Daoy (cell line): ENCODE results near the gene AIF1. TPM values are rescaled to one million over a fixed set of nuclear protein-coding genes. Genes with fewer than 3 reads are reported as not detected.
"Not testable (repeated sequence)": the region's sequence is repeated elsewhere in the genome, so short reads cannot be mapped to it uniquely, and the experiment has no call there.

Source experiments
- DNase-seq: peaks from one replicate; pipeline ENCODE4 v3.0.0-alpha.2; 2015; ENCODE audit warnings: low read depth
- total RNA-seq: library from RNA; depleted of rRNA; stranded (reverse); fragments of >200 nt; shearing (Covaris generic); gene quantifications from 2 replicates; pipeline ENCODE4 v1.2.3, GENCODE V29; 2014

The AIF1 gene
- total RNA-seq, 1 experiment from 2014 or later, result not detected

GRCh38 chr6:31580807-31581433 is 34.1 kb upstream of the AIF1 start:
- peak; percentile 87 for DNase-seq

DNA sequence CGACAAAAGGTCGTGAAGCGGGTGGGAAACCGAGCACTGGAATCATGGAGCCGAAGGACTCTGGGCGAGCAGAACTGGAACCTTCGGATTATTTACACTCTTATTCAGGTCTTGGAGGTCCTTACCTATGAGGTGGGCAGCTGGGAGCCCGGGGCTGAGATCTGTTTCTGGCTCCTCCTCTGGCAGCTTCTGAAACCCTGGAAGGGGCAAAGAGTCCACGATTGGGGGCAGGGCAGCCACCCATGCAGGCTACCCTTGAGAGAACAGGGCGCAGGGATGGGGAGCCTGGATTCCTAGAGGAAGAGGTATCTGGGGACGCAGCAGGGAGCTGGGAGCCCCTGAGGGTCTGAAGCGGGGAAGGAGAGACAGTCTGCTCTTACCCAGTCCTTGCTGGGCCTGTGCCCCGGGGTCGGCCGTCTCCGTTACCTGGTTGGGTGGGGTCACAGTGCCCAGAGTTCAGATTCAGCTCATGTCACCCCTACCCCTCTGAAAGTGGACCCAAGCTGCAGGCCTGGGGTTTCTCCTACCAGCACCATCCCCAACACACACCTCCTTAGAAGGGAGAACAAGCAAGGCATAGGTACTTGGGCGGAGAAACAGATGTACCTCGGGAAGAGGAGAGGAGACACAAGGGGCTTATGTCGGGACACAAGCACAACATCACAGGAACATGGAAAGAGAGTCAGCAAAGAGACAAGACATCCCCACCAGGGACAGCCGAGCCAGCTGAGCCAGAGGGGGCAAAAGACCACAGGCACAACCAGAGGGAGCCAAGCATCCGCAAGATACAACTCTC is 33.4 kb upstream of the AIF1 start:
- no peak for DNase-seq

DNA sequence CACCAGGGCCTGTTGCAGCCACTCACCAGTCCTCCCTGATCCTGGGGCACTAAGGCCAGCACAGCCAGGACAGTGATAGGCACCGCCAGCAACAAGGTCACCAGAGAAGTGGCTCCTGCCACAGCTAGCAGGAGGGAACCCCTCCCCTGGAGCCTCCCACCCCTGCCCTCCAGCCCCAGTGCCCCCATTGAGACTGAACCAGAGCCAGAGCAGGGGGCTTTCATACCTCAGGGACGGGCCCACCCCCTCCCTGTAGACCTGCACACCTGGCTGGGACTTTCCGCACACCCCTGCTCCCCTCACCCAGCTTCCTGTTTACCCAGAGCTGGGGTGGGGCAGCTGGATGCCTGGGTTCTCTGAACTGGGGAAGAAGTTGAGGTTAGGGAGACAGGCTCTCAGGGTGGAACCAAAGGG is 32.8 kb upstream of the AIF1 start, which contains the start of gene LTB:
Gene LTB, minus strand, starts transcription at position 195 of the 414 bp plus-strand sequence. Its CDS starts 7 bp downstream, at position 188.
- DNase-seq, result no peak

DNA sequence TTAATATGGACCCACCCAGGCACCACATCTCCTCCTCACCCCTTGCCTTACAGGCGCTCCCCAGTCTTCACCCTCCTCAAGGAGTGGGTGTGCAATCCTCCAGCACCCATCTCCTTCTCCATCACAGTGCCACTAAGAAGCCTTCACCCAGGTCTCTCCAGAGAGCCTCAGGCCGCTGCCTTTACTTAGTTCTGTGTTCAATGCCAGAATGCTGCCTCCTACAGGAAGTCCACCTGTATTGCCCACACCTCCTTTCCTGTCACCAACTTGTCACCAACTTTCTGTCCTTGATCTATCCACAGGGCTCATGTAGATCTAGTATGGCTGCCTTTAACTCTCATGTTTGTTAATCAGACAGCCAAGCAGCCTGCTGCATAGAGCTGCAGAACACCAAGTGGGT is 29.5 kb upstream of the AIF1 start:
- DNase-seq, result peak; percentile 25

DNA sequence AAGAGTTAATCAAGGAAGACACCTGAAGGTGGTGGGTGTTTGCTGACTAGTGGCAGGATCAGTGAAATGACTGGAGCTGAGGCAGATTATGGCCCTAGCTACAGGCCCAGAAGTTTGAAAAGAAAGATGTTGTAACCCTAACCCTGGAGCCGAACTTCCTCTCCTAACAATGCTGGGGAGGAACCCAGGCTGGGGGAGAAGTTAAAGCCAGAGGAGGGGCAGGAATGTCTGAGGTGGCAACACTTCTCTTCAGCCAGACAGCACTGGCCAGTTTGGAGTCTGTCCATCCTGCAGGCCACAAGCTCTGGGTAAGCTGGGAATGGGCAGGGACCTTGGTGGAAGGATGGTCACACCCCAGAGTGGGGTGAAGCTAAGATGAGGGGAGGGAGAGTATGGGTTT is 29.0 kb upstream of the AIF1 start, which contains the start of gene LST1:
Gene LST1, plus strand, starts transcription at position 270 of the 400 bp plus-strand sequence. CDS start 1,023 bp downstream, outside the sequence.
- DNase-seq, result no peak

DNA sequence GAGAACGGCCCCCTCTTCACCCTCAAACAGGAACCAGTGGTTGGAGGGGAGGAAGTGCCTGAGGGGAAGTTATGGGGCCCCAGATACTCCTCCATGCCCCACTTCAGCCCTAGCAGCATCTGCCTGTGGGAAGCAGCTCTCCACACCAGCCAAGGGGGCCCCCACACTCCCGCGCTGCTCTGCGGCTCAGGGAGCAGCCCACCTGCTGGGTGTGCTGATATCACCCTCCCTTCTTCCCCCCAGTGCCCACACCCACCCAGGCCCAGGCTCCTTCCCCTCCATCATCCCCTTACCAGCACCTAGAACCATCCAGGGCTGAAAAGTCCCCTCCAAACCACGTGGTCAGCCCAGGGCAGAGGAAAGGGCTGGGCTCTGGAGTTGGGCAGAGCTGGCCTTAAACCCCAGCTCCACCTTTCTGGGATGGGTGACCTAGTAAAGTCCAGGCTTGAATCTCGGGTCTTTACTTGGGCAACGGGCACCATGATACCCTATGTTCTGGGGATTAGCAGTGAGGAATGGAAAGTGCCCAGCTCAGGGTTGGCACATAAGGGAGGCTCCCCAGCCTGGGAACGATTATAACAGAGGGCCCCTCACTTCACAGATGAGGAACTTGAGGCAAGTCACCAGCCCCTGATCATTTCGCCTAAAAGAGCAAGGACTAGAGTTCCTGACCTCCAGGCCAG is 28.3 kb upstream of the AIF1 start:
- no peak for DNase-seq

- no peak for DNase-seq
Measured at GRCh38 chr6:31587791-31588777, 26.9 kb upstream of the AIF1 start.

- DNase-seq, result no peak
Measured at GRCh38 chr6:31588871-31589650, 26.0 kb upstream of the AIF1 start.

GRCh38 chr6:31590691-31591090 is 24.3 kb upstream of the AIF1 start:
- DNase-seq, result not testable (repeated sequence)

DNA sequence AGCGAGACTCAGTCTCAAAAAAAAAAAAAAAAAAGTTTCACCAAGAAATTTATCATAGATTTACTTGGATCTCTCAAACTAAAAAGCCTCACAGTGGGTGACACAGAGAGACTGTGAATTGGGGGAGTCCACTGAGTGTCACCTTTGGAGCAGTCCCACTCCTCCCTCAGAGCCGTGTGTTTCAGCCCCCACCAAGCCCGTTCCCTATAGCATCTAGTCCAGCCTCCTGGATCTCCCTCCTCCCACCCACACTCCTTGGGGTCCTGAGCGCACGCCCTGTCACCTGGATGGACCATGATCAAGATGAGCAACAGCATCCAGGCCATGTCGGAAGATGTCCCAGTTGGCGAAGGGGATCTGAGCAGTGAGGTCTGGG is 22.6 kb upstream of the AIF1 start:
- DNase-seq, result no peak

GRCh38 chr6:31597006-31597405 is 18.0 kb upstream of the AIF1 start:
- DNase-seq, result peak; percentile 40

DNA sequence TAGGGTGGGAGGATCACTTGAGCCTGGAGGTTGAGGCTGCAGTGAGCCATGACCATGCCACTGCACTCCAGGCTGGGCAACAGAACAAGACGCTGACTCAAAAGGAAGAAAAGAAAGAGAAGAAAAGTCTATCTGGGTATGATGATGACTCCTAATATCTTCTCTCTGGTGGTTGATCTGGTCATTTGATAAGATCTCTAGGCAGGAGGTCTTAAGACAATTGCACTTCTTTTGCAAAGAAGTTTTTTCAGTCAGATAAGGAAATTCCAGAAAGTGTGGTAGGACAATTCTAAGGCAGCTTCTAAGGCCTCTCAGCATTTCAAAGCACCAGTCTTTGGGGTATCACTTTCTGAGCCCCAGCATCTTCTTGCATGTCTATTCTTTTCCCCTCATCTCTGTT is 7.7 kb upstream of the AIF1 start:
- no peak for DNase-seq

- no peak for DNase-seq
Measured at GRCh38 chr6:31609519-31610406, 5.3 kb upstream of the AIF1 start.

- DNase-seq, result no peak
Measured at GRCh38 chr6:31610968-31611367, 4.1 kb upstream of the AIF1 start.

- no peak for DNase-seq
Measured at GRCh38 chr6:31614075-31614619, 887 bp upstream of the AIF1 start.

- no peak for DNase-seq
Measured at GRCh38 chr6:31615748-31616147, 714 bp downstream of the AIF1 start.

- DNase-seq, result no peak
Measured at GRCh38 chr6:31617010-31617409, 2.0 kb downstream of the AIF1 start.

DNA sequence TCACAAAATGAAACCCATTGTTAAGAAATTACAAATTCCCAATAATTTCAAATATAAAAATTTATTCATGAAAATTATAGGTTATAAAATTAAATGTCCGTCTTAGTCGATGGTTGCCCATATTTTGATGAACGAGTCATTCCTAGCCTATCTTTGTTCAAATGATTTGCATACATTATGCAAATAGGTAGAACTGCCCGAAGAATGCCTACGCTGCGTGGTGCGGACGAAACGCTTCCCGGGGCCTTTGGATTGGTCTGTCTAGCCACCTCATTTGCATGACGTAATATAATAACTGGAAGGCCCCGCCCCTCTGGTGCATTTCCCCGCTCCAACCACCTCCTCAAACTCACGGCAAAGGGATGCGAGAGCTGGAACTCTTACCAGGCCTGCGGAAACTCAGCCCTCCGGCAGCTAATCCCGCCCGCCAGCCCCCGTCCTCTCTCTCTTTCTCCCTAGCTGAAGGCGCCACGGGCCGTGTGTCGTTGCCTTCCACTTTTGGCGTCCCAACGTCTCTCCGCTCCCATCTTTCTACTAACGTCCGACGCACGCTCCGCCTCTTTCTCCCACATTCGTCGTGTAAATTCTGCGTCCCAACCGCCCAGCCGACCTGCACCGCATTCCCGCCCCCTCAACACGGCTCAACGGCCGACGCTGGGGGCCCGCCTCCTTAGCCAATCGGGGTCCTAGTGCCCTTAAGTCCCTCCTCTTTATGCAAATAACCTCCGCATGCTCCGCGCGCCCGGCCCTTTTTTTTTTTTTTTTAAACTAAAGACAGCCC is 5.0 kb downstream of the AIF1 start:
- peak; percentile 100 for DNase-seq
